Neural cell (in vitro differentiated cells): ENCODE results near the gene PRRC2B. TPM values are rescaled to one million over a fixed set of nuclear protein-coding genes. Genes with fewer than 3 reads are reported as not detected.

Experiments
- H2AFZ ChIP-seq: fragments of 200-600, 300-800 bp; sonication (generic), shearing (Covaris generic); 2 replicates; pipeline ENCODE4 v1.6.0; 2014; ENCODE audit warnings: low read depth, mild to moderate bottlenecking, antibody characterized with exemption, low read length, moderate library complexity
- H3F3A ChIP-seq: fragments of 200-600 bp; shearing (Covaris generic); 2 replicates; pipeline ENCODE4 v1.6.1; 2016; ENCODE audit warnings: mild to moderate bottlenecking, moderate library complexity, mixed read lengths, antibody characterized with exemption, low read length; ENCODE audit not compliant: insufficient read depth, poor library complexity, severe bottlenecking
- H3K27ac ChIP-seq: fragments of 200-600, 300-800 bp; sonication (generic), shearing (Covaris generic); 2 replicates; pipeline ENCODE4 v1.5.1; 2014; ENCODE audit warnings: mild to moderate bottlenecking, low read length, moderate library complexity
- H3K27me3 ChIP-seq: fragments of 300-800, 200-600 bp; sonication (generic), shearing (Covaris generic); 2 replicates; pipeline ENCODE4 v1.6.0; 2014; ENCODE audit warnings: mild to moderate bottlenecking, low read depth, low read length, moderate library complexity; ENCODE audit not compliant: insufficient read depth
- H3K36me3 ChIP-seq: fragments of 300-800, 200-600 bp; sonication (generic), shearing (Covaris generic); 2 replicates; pipeline ENCODE4 v1.5.1; 2014; ENCODE audit warnings: mild to moderate bottlenecking, antibody characterized with exemption, low read length, moderate library complexity; ENCODE audit not compliant: insufficient read depth
- H3K4me2 ChIP-seq: fragments of 300-800, 200-600 bp; sonication (generic), shearing (Covaris generic); 2 replicates; pipeline ENCODE4 v1.6.0; 2014; ENCODE audit warnings: mild to moderate bottlenecking, low read length
- H3K4me3 ChIP-seq: fragments of 300-800, 200-600 bp; sonication (generic), shearing (Covaris generic); 2 replicates; pipeline ENCODE4 v1.5.1; 2014; ENCODE audit warnings: mild to moderate bottlenecking, low read length, moderate library complexity
- H3K79me2 ChIP-seq: fragments of 200-600 bp; shearing (Covaris generic); replicated peaks from 2 replicates; pipeline ENCODE4 v1.6.0; 2014; ENCODE audit warnings: mild to moderate bottlenecking, low read length, moderate library complexity; ENCODE audit not compliant: insufficient read depth
- H3K9ac ChIP-seq: fragments of 300-800, 200-600 bp; sonication (generic), shearing (Covaris generic); 2 replicates; pipeline ENCODE4 v1.6.1; 2016; ENCODE audit warnings: mild to moderate bottlenecking, low read length, mixed read lengths
- H3K9me2 ChIP-seq: fragments of 200-600 bp; shearing (Covaris generic); 2 replicates; pipeline ENCODE4 v1.6.1; 2016; ENCODE audit warnings: mild to moderate bottlenecking, low read length, mixed read lengths; ENCODE audit not compliant: insufficient read depth
- H3K9me3 ChIP-seq: fragments of 200-600, 300-800 bp; sonication (generic), shearing (Covaris generic); 2 replicates; pipeline ENCODE4 v1.6.1; 2016; ENCODE audit warnings: mild to moderate bottlenecking, mixed run types, low read length, moderate library complexity, mixed read lengths
- H4K20me1 ChIP-seq: fragments of 200-600 bp; shearing (Covaris generic); 2 replicates; pipeline ENCODE4 v1.6.1; 2016; ENCODE audit warnings: mild to moderate bottlenecking, mixed run types; ENCODE audit not compliant: insufficient read depth
- EP300 ChIP-seq: fragments of 450-650 bp; conservative IDR thresholded peaks from 2 replicates; pipeline ENCODE4 v1.6.1; 2014; ENCODE audit warnings: antibody characterized with exemption, mild to moderate bottlenecking, moderate library complexity; ENCODE audit not compliant: poor library complexity, severe bottlenecking
- EZH2 ChIP-seq: fragments of 200-600, 300-800 bp; shearing (Covaris generic), sonication (generic); IDR thresholded peaks from 2 replicates; pipeline ENCODE4 v1.6.1; 2014; ENCODE audit warnings: antibody characterized with exemption, low read length, borderline replicate concordance, mild to moderate bottlenecking; ENCODE audit not compliant: insufficient read depth, poor library complexity, severe bottlenecking
- MXI1 ChIP-seq: fragments of 450-650 bp; conservative IDR thresholded peaks from 2 replicates; pipeline ENCODE4 v1.6.1; 2014; ENCODE audit warnings: antibody characterized with exemption, mild to moderate bottlenecking; ENCODE audit not compliant: poor library complexity, severe bottlenecking
- POLR2AphosphoS5 ChIP-seq: IDR thresholded peaks from 2 replicates; pipeline ENCODE4 v1.6.1; 2012
- RAD21 ChIP-seq: fragments of 450-650 bp; conservative IDR thresholded peaks from 2 replicates; pipeline ENCODE4 v1.6.1; 2014; ENCODE audit warnings: antibody characterized with exemption, mild to moderate bottlenecking, moderate library complexity
- REST ChIP-seq: IDR thresholded peaks from 2 replicates; pipeline ENCODE4 v1.6.1; 2012; ENCODE audit warnings: borderline replicate concordance
- SMC3 ChIP-seq: fragments of 450-650 bp; conservative IDR thresholded peaks from 2 replicates; pipeline ENCODE4 v1.6.1; 2014; ENCODE audit warnings: antibody characterized with exemption, mild to moderate bottlenecking, moderate library complexity; ENCODE audit not compliant: poor library complexity
- TAF1 ChIP-seq: IDR thresholded peaks from 2 replicates; pipeline ENCODE4 v1.6.1; 2012; ENCODE audit warnings: low read depth
- polyA plus RNA-seq: library from polyadenylated mRNA; depleted of rRNA; stranded (reverse); fragments of >200 nt; gene quantifications from 2 replicates; pipeline ENCODE4 v1.2.3, GENCODE V29; 2014
- TF ChIP-seq, protein P1 (sequence below): fragments of 450-650 bp; IDR thresholded peaks from 2 replicates; pipeline ENCODE4 v1.5.1; 2014; ENCODE audit warnings: antibody characterized with exemption, mild to moderate bottlenecking, moderate library complexity; ENCODE audit not compliant: poor library complexity, severe bottlenecking

The PRRC2B gene
- polyA plus RNA-seq, 1 donor from 2014 or later: 89.5 TPM

DNA sequence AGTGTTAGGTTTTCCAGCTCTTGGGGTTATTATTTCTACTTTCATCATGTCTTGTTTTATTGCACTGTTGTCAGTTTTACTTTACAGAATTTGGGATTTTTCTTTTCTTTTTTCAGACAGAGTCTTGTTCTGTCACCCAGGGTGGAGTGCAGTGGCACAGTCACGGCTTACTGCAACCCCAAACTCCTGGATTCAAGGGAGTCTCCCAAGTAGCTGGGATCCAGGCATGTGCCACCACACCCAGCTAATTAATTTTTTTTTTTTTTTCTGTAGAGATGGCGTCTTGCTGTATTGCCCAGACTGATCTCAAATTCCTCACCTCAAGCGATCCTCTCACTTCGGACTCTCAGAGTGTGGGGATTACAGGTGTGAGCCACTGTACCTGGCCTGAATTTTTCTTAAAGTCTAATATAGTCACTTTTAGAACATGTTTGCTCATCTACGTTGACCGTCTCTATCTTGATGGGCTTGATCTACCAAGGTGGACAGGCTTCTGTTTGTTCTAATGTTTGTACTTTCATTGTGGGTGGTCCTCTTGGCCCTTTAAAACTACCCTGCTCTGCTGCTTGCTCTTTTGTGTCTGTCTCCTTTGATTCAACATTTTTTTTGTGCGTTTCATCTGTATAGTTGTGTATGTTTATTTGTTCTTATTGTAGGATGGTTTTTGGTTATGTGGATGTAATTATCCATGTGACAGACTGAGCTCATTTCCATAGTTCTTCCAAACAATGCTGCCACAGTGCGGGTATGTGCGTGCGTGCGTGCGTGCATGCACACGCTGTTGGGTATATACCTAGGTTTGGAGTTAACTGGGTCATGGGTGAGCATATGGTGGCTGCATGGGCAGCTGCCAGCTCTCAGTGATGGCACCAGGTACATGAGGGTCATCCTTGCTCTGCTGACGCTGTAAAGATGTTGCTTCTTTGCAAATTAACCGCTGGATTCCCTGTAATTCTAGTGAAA, 18.1 kb downstream of the PRRC2B start:
- Histone ChIP-seq H3K4me2 (no peak overlapping the region), H3K27ac (no peak overlapping the region), H3K4me3 (no peak overlapping the region), H3K9ac (no peak overlapping the region), H4K20me1 (peaks cover 31% of the 10 kb centered on the region), H3F3A (no peaks in the 10 kb centered on the region), H3K79me2 (peaks cover 92% of the 10 kb centered on the region), H2AFZ (no peak overlapping the region), H3K36me3 (no peaks in the 10 kb centered on the region), H3K9me3 (no peaks in the 10 kb centered on the region), H3K9me2 (no peaks in the 10 kb centered on the region), H3K27me3 (no peaks in the 10 kb centered on the region)
- TF ChIP-seq, protein P1, sequence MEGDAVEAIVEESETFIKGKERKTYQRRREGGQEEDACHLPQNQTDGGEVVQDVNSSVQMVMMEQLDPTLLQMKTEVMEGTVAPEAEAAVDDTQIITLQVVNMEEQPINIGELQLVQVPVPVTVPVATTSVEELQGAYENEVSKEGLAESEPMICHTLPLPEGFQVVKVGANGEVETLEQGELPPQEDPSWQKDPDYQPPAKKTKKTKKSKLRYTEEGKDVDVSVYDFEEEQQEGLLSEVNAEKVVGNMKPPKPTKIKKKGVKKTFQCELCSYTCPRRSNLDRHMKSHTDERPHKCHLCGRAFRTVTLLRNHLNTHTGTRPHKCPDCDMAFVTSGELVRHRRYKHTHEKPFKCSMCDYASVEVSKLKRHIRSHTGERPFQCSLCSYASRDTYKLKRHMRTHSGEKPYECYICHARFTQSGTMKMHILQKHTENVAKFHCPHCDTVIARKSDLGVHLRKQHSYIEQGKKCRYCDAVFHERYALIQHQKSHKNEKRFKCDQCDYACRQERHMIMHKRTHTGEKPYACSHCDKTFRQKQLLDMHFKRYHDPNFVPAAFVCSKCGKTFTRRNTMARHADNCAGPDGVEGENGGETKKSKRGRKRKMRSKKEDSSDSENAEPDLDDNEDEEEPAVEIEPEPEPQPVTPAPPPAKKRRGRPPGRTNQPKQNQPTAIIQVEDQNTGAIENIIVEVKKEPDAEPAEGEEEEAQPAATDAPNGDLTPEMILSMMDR: no peak
- TF ChIP-seq MXI1 (no peak), RAD21 (no peak), SMC3 (no peak), REST (no peak), EP300 (no peak), EZH2 (no peak), POLR2AphosphoS5 (no peak), TAF1 (no peak)

DNA sequence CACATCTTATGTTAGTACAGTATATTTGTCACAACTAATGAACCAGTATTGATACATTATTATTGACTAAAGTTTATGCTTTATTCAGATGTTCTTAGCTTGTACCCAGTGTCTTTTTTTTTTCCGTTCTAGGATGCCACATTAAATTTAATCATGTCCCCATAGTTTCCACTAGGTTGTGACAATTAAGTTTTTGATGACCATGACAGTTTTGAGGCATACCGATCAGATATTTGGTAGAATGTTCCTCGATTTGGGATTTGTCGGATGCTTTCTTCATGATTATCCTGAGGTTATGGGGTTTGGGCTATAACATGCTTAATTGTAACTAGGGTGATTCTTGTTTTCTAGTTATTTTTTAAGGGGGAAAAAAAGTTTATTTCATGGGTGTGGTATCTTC, 22.6 kb downstream of the PRRC2B start:
- peaks cover 99% of the 10 kb centered on the region for H3K79me2 ChIP-seq
- H4K20me1 ChIP-seq: peaks cover 24% of the 10 kb centered on the region
- no peak overlapping the region for H2AFZ ChIP-seq
- no peaks in the 10 kb centered on the region for H3K27me3 ChIP-seq
- no peaks in the 10 kb centered on the region for H3K36me3 ChIP-seq
- TF ChIP-seq RAD21 (no peak), REST (no peak), EZH2 (no peak), TAF1 (no peak), MXI1 (no peak), SMC3 (no peak), EP300 (no peak)
- TF ChIP-seq, protein P1: no peak
- H3F3A ChIP-seq: no peaks in the 10 kb centered on the region
- no peak overlapping the region for H3K4me2 ChIP-seq
- no peak overlapping the region for H3K9ac ChIP-seq
- no peaks in the 10 kb centered on the region for H3K9me2 ChIP-seq
- H3K4me3 ChIP-seq: no peak overlapping the region
- no peak overlapping the region for H3K27ac ChIP-seq
- no peaks in the 10 kb centered on the region for H3K9me3 ChIP-seq
